NCI-H226 (cell line): ENCODE data around the gene CENPP.

Experiments used
- DNase-seq: peaks from one replicate; pipeline ENCODE4 v3.0.0-alpha.2; 2015

The CENPP gene

DNA sequence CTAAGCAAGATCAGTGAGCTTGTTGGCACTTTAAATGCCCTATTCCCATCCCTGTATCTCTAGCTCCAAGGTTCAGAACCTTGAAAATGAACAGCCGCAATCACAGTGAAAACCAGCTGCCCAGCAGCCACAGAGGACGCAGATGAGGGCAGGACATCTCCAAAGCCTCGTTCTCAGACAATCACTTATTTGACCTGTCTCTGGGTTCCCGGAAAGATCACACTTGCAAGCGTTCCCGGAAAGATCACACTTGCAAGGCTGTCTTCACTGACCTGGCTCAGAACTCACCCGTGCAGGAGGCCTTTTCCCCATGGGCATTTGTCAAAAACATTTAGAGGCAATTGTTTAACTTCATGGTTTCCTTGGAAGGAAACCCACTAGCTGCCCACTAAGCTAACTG lies 318.5 kb downstream of the CENPP start:
- no peak for DNase-seq

DNA sequence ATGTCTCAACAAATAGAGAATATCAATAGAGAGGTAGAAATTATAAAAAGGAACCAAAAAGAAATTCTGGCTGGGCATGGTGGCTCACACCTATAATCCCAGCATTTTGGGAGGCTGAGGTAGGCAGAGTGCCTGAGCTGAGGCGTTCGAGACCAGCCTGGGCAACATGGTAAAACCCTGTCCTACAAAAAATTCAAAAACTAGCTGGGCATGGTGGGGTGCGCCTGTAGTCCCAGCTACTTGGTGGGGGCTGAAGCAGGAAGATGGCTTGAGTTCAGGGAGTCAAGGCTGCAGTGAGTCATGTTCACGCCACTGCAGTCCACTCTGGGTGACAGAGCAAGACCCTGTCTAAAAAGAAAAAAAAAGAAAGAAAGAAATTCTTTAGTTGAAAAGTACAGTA lies 319.3 kb downstream of the CENPP start:
- DNase-seq, result no peak

DNA sequence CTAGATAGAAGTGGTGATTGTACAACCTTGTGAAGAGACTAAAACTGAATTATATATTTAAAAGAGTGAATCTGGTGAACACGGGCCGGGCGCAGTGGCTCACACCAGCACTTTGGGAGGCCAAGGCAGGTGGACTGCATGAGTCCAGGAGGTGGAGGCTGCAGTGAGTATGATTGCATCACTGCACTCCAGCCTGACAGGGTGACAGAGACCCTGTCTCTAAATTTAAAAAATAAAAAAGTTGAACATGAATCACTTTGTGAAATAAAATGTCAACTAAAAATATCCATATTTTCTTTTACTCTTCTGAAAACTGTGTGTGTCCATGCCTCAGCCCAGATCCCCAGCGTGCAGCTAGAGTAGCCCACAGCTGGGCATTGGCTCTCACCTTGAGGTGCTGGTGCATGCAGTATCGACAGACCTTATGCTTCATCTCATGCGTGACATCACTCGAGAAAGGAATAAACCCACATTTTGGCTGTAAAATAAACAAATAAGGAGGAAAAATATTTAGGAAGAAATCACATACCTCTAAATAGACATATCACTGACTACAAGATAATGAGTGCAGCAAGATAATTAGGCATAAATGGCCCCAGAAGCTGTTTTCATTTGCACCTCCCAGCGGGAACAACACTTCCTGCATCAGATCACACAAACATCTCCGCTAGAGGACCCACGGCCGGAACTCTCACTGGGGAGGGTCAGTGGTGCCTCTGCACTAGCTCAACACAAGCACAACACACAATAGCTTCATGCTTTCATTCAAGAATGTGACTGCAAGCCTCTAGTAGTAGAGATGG lies 322.1 kb downstream of the CENPP start:
- DNase-seq, result no peak

DNA sequence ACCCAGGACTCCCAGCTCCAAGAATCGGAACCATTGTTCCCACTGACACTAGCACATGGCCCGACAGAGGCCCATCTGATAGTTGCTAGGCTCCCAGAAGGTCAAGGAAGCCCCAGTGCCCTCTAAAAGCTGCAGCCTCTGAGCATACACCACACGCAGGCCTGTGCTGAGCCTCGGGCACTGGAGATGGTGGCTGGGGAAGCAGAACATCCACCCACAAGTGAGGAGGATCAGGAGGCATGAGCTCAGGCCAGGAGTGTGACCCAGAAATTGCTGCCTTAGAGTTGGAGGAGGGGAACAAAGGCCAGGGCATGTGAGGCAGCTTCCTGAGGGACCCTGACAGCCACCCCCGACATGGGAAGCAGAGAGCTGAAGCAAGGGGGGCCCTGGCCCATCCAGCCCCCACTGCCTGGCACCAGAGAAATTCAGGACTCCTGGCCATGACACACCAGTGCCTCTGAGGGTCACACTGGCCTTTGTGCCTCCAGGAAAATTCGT lies 322.8 kb downstream of the CENPP start:
- DNase-seq, result no peak

DNA sequence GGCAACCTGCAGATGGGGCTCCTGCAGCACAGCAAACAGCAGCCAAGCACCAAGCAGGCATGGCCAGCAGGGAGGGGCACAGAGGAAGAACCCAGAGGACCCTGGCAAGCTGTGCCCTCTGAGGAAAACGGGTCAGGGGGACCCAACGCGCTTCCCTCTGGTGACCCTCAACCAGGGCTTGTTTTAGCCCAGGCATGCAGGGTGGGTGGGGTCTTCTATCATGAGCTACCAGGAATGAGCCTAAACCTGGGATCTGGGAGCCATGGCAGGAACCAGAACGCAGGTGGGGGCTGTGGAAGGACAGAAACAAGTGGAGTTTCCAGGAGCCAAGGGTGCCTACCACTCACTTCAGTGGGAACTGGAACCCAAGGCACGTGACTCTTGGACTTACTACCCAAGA lies 323.3 kb downstream of the CENPP start:
- no peak for DNase-seq

DNA sequence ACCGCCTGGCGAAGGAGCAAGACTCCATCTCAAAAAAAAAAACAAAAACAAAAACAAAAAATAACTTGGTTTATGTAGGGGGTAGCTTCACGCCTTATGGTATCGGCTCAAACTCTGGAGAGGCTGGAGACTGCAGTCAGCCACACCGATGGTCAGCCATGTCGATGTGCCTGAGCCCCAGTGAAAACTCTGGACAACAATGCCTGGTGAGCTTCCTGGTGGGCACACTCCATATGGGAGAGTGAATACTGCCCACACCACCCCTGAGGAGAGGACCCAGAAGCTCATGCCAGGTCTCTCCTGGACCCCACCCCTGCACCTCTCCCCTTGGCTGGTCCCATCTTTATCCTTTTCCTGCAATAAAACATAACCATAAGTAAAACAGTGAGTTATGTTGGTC lies 324.5 kb downstream of the CENPP start:
- no peak for DNase-seq

DNA sequence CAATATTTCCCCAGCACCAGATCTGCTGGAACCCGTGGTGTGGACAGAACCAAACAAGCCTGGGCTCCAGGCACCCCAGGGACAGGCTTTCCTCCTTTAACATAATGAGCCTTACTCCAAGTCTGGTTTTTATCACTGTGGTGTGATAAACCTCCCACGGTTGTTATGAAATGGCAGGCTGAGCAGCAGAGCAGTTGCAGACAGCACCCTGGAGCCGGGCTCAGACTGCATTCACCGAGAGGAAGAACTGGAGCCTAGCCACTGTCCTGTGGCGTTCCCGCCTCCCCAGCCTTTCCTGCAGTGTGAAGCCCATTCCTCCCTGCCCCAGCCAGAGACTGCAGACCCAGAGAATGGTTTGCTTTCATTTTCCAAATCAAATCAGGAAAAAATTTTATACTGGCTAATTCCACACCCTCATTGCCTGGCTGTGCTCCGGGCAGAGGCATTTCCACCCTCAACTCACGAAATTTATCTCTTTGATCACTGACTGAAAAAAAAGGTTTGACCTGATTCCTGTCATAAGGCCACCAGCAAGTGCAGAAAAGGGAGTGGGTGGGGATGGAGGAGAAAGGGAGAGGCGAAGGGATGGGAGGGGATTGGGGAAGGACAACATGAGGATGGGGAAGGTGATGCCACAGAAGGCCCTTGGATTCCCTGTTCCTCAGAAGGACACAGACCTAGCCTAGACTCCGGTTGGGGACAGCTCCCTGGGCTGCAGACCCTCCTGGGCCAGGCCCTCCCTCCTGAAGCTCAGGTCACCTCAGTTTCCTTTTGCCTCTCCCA lies 325.3 kb downstream of the CENPP start:
- DNase-seq, result peak; percentile 19

DNA sequence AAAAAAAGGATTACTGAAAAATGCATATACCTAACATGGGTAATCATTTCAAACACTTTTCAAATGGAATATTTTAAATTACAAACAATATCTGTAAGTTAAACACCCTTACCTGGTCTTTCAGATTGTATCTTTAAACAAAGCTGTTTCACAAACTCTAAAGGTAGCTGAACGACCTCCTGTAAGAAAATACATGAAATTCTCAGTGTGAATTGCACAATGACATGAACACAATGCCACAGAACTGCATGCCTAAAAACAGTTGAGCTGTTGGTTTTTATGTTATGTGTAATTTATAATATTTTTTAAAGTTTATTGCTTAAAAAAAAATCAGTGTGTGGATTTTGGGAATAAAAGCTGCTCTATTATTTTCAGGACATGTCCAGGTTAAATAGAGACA lies 326.7 kb downstream of the CENPP start:
- DNase-seq, result no peak

DNA sequence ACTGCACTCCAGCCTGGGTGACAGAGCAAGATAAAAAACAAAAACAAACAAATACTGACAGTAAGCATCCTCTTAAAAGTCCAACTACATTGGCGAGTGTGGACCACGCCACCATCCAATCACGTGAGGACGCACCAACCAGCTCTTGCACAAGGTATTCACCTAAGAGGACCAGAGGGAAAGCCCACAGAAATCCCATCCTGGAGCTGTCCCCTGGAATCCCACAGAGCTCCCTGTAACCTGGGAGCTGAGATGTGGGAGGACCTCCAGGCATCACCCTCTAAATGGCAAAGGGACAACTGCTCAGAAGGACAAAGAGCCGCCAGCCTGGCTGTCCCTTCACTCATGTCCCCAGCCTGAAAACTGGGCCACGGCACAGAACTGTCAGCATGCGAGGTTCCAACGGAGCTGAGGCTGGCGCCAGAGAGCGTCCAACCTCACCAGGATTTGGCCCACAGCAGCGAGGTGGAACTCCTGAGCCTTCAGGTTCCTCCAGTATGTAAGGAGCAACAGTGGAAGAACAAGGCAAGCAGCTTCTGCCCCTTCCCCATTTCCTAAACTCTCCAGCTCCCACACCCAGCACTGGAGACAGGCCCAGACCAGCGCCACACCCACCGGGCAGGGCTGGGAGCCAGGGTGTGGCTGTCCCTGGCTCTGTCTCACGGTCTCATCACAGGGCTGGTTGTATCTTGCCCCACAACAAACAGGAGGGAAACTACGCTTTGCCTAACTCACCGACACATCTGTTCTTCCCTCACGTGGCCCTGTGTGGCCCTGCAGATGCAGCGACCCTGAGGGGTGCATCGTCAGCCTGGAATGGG lies 328.9 kb downstream of the CENPP start:
- DNase-seq, result no peak

DNA sequence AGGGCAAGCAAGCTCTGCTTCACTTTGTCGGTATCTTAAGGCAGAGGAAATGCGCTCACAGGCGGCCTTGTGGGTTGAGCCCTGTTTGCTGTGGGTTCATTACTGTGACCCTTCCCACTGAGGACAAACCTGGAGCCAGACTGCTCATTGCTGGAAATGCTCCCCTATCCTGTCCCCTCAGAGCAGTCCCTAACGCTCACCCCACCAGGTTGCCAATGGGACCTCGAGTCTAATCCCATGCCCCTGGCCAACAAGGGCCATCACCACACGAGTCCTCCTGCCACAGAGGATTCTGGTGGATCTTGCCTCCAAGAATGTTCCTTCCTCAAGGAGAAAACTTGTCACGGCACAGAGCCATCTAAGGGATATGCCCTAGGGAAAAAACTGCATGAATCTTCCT lies 329.6 kb downstream of the CENPP start:
- no peak for DNase-seq

DNA sequence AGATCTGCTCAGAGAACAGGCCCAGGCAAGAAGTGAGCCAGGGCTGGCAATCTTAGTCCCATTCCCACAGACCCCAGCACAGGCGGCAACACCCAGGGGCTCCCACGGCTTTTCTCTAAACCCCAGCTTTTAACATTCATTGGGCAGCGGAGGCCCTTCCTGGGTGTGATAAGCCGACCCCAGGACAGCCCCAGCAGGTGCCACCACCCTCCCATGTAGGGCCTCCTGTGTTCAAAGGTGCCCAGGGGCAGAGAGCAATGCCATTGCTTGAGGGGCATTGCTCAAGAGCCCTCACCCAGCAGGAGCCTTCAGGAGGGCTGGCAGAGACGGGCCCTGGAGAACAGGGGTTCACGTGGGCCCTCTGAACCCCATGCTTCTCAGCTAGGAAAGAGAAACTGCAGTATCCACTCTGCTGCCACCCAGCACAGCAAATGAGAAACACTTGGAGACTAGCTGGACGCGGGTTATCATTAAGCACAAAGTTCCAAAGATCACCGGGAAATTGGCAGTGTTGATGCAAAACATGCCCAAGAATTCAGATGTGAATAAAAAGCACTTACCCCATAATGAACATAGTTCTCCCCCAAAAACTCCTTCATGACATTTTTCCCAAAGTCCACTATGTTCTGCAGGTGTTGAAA lies 330.3 kb downstream of the CENPP start:
- DNase-seq, result no peak

DNA sequence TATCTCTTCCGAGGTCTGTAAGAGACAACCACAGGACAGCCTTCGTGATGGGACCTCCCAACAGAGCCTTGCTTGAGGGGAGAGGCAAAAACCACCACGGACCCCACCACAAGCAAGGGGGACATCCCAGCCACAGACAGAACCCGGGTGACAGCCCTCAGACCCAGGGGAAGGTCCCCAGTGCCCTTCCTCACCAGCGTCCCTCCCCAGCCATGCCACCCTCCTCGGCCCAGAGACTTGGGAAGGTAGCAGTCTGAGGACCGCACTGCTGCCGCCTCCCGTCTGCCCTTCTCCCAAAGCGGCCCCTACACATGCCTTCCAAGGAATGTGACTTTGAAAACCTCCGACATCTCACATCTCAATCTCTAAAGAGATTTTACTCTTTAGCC lies 330.8 kb downstream of the CENPP start:
- DNase-seq, result no peak

DNA sequence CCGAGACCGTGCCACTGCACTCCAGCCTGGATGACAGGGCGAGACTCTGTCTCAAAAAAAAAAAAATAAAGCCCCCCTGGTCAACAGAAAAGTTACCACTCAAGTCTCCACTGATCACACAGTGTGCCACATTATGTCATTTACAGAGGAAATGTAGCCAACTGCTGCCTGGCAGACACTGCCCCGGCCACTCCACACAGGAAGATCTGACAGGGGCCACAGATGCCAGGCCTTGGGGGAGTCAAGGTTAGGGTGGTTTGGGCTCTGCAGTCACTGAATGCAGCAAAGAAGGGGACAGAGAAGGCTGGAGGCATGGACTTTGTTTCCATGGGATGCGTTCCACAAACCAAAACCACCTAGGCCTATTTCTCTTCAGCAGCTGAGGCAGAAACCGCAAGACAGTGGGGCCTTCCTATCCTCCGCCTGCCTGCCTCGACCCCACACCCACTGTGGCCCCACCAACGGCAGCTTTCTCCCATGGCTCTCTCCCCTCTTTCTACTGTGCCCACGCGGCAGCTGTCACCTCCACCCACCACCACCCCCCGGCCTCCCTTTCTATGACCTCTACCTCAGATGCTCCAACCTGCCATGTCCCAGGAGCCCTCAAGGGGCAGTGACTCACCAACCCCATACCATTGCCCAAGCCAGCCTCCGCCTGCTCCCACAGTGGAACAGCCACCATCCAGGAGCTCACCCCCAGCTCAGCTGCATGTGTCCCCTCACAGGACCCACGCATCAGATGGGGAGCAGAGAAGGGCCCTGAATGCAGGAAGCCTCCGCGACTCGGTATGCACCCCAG lies 331.7 kb downstream of the CENPP start:
- no peak for DNase-seq

DNA sequence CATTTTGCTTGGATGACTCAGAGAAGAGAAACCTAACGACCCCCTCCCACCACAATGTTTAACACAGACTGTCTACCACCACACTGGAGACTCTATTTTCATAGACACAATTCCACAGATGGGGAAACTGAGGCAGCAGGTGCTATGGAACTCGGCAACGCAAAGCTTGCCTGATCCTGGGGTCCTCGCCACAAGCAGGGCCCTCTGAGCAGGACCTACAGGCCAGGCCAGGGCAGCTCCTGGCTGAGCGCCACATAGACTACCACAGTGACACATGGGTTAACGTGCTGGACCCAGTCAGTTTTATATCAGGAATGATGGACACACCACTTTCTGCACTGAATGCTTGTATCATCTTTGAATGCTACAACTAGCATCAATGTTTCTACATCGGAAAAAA lies 332.4 kb downstream of the CENPP start:
- DNase-seq, result no peak

DNA sequence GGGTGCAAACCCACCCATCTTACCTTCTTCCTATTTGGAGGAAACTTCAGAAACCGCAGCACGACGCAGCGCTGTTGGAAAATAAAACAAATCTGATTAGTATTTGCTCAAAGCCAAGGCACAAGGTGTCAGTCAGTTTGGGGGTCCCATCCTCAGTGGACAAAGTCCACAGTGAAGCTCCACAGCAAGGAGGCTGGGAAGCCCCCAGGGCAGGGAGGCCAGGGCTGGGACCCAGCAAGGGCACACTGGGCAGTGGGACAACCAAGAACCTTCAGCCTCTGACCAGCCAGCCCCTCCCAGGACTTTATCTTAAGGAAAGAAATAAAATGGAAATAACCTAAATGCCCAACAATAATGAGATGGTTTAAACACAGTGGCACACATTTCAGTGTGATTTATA lies 332.9 kb downstream of the CENPP start:
- DNase-seq, result no peak

DNA sequence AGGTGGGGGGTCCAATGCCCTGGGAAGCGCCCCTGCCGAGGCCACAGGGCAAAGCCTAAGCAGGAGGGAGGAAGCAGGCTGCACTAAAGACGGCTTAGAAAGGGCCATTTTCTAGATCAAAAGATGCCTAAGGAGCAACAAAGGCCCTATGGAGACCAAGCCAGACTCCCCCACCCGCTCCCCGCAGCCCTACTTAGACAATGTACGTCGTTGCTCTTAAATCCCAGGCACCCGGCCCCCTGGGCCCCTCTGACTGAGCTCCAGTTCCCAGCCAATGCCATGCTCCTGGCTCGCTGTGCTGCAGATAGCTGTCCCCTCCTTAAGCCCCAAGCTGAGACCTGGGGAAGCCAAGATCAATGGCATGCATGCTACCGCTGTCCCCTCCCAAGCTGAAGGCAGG lies 333.8 kb downstream of the CENPP start:
- no peak for DNase-seq

DNA sequence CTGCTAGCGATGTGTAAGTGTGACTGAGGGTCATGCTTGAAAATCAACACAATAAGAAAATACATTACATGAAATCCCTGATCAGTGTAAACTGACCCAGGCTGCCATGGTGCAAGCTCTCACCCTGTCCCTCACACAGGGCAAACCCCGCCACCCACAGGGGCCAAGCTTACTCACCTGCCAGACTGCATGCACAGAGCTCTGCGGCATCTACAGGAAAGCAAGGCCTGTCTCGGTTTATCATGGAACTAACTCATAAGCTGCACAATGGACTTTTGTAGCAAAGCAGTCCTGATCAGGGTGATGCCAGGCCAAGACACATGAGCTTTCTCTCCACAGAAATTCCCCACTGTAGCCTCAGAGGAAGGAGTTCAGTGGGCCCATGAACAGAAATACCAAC lies 334.5 kb downstream of the CENPP start:
- DNase-seq, result no peak

DNA sequence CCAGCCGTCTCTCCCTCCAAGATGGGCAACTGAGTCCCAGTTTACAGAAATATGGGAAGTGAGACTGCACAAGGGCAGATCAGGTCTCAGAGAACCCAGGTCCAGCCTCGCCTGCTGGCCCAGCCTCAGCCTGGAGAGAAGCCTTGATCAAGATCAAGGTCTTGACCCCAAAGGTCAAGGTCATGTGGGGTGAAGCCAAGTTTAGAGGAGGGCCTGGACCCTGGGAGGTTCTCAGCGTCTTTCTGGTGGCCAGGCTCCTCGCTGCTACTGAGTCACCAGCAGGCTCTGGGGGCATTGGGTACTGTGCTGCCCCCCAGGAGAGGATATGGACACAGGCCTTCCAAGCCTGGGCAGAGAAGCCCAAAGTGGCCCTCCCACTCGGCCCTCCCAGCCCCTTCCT lies 335.4 kb downstream of the CENPP start:
- no peak for DNase-seq

DNA sequence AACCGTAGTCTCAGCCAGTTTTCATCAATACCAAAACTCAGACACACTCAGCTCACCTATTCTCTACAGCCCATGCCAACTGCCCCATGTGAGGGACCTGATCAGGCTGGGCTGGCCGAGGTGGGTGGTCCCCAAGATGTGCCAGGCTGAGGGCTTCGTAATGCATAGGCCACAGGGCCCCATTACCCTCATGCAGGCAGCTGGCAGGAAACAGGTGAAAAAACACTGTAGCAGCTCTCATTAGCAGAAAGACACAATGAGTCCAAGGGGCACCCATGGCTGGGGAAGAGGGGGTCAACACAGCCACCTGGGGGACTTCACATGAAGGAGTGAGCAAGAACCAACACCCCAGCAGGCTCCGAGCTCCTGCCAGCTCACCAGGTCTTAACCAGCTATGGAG lies 336.0 kb downstream of the CENPP start:
- no peak for DNase-seq

DNA sequence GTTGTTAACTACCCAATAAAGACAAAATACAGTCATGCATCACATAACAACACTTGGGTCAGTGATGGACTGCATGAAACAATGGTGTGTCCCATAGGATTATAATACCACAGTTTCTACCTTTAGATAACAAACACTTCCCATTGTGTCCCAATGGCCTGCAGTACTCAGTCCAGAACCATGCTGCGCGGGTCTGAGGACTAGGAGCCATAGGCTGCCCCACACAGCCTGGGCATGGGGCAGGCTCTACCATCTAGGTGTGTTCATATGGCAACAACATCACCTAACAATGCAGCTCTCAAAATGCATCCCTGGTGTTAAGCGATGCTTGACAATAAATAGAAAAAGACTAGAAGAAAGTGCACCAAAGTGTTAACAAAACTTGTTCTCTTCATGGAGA lies 337.4 kb downstream of the CENPP start:
- DNase-seq, result no peak

DNA sequence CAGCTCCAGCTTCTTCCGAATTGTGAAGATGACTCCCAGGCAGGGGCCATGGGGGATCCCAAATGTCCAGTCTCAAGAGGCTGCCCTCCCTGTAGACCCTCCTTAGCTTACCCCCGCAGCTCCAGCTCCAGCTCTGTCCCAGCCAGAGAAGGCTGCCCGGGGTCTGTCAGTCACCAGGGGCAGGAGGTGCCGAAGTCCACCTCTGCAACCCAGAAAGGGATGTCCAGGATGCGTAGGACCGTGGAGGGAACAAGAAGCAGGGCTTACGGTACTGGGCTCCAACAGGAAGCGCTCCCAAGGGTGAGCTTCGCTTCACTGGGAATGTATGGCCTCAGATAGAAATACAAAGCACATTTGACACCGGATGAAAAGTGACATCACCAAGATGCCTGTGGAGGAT lies 338.2 kb downstream of the CENPP start:
- DNase-seq, result no peak
